ENCODE data around the gene IMPA2. TPM values are rescaled to one million over a fixed set of nuclear protein-coding genes. Genes with fewer than 3 reads are reported as not detected.

The IMPA2 gene
- polyA plus RNA-seq, 1 donor (not counting 4 experiments of a cell fraction or from before 2014, with no cell fraction given), result 17.6 TPM

DNA sequence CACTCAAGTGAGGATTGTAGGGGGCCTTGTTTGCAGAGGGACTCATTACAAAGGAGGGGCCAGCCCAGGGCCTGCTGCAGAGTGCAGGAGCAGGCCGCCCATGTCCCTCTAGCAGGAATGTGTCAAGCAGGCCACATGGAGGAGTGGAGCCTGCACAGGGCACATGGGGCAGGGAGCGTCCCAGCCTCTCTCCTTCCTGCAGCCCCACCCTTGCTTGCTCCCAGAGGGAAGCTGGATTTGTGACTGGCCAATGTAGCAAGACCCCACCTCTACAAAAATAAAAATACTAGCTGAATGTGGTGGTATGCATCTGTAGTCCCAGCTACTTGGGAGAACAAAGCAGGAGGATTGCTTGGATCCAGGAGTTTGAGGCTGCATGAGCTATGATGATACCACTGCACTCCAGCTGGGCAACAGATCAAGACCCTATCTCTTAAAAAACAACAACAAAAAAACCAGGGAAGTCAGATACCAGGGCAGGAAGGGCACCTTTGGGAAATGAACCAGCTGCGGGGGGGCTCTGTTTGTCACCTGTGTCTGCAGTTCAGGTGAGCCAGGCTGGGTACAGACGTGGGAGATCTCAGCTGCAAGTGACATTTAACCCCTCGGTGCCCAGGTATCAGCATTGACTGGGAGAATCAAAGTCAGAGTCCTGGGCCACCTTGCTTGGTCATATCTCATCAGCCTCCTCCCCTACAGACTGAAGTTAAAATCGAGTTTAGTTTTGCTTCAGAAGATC is 27.7 kb downstream of the IMPA2 start:
- peaks cover 5% of the 10 kb centered on the region for H4K20me1 ChIP-seq (ENCODE audit: control insufficient read depth, extremely low read depth, insufficient read depth, low read length)
- TF ChIP-seq CTCF (optimal IDR thresholded peaks at IDR 0.05 in 1 of 3, IDR thresholded peaks at IDR 0.05 in 1 of 3, conservative IDR thresholded peaks at IDR 0.05 in 1 of 3; ENCODE audit: extremely low read depth in 1 of 3, insufficient read depth in 2 of 3, low read length in 3 of 3), result no peak
- TF ChIP-seq EZH2 (IDR thresholded peaks at IDR 0.05; ENCODE audit: low read length), result no peak
- no peak for FAIRE-seq
- H3K27ac ChIP-seq (ENCODE audit: control insufficient read depth, insufficient read depth, low read length), result no peak overlapping the region
- H3K4me3 ChIP-seq (ENCODE audit: control insufficient read depth in 2 of 3, extremely low read depth in 1 of 3, insufficient read depth in 2 of 3, low read depth in 1 of 3, low read length in 3 of 3), result no peak overlapping the region
- H3K36me3 ChIP-seq (ENCODE audit: control insufficient read depth in 2 of 2, extremely low read depth in 1 of 2, insufficient read depth in 2 of 2, low read length in 2 of 2), result peaks cover 0 to 6% of the 10 kb centered on the region in 2 experiments
- H3K9me1 ChIP-seq (ENCODE audit: control insufficient read depth, extremely low read depth, insufficient read depth, low read length), result no peaks in the 10 kb centered on the region
- no peaks in the 10 kb centered on the region for H3K79me2 ChIP-seq (ENCODE audit: control insufficient read depth, insufficient read depth, low read length)
- DNase-seq (ENCODE audit: low read depth, low spot score), result no peak
- peaks cover 20% of the 10 kb centered on the region for H3K4me1 ChIP-seq (ENCODE audit: control insufficient read depth, extremely low read depth, insufficient read depth, low read length)
- dilution Hi-C loops (cut with MboI; ENCODE audit: extremely low pct_ligation_motif_present, low sequenced_read_pairs), result no loop called here
- no peak overlapping the region for H2AFZ ChIP-seq (ENCODE audit: control insufficient read depth, low read length)
- no peak overlapping the region for H3K4me2 ChIP-seq (ENCODE audit: control insufficient read depth, extremely low read depth, insufficient read depth, low read depth, low read length)
- H3K9ac ChIP-seq (ENCODE audit: control insufficient read depth, extremely low read depth, insufficient read depth, low read length), result no peak overlapping the region
- no peaks in the 10 kb centered on the region for H3K9me3 ChIP-seq (ENCODE audit: control insufficient read depth, low read depth, low read length)
- no peaks in the 10 kb centered on the region for H3K27me3 ChIP-seq (ENCODE audit: control insufficient read depth, extremely low read depth, insufficient read depth, low read length)

- no peak overlapping the region for H3K9ac ChIP-seq (ENCODE audit: control insufficient read depth, extremely low read depth, insufficient read depth, low read length)
Measured at GRCh38 chr18:12009581-12010140, 28.4 kb downstream of the IMPA2 start.

More at GRCh38 chr18:12009581-12010140, 28.4 kb downstream of the IMPA2 start:
- no peak overlapping the region for H3K27ac ChIP-seq (ENCODE audit: control insufficient read depth, insufficient read depth, low read length)
- no peaks in the 10 kb centered on the region for H3K27me3 ChIP-seq (ENCODE audit: control insufficient read depth, extremely low read depth, insufficient read depth, low read length)
- peaks cover 23% of the 10 kb centered on the region for H3K4me1 ChIP-seq (ENCODE audit: control insufficient read depth, extremely low read depth, insufficient read depth, low read length)
- no peak overlapping the region for H2AFZ ChIP-seq (ENCODE audit: control insufficient read depth, low read length)
- DNase-seq (ENCODE audit: low read depth, low spot score) (no peak), FAIRE-seq (no peak)
- dilution Hi-C loops (cut with MboI; ENCODE audit: extremely low pct_ligation_motif_present, low sequenced_read_pairs), result no loop called here
- peaks cover 3% of the 10 kb centered on the region for H4K20me1 ChIP-seq (ENCODE audit: control insufficient read depth, extremely low read depth, insufficient read depth, low read length)
- peaks cover 0 to 6% of the 10 kb centered on the region in 2 experiments for H3K36me3 ChIP-seq (ENCODE audit: control insufficient read depth in 2 of 2, extremely low read depth in 1 of 2, insufficient read depth in 2 of 2, low read length in 2 of 2)
- H3K4me3 ChIP-seq (ENCODE audit: control insufficient read depth in 2 of 3, extremely low read depth in 1 of 3, insufficient read depth in 2 of 3, low read depth in 1 of 3, low read length in 3 of 3), result no peak overlapping the region
- TF ChIP-seq EZH2 (IDR thresholded peaks at IDR 0.05; ENCODE audit: low read length) (no peak), CTCF (optimal IDR thresholded peaks at IDR 0.05 in 1 of 3, IDR thresholded peaks at IDR 0.05 in 1 of 3, conservative IDR thresholded peaks at IDR 0.05 in 1 of 3; ENCODE audit: extremely low read depth in 1 of 3, insufficient read depth in 2 of 3, low read length in 3 of 3) (no peak)
- H3K9me1 ChIP-seq (ENCODE audit: control insufficient read depth, extremely low read depth, insufficient read depth, low read length), result no peaks in the 10 kb centered on the region
- no peak overlapping the region for H3K4me2 ChIP-seq (ENCODE audit: control insufficient read depth, extremely low read depth, insufficient read depth, low read depth, low read length)
- H3K9me3 ChIP-seq (ENCODE audit: control insufficient read depth, low read depth, low read length), result no peaks in the 10 kb centered on the region
- no peaks in the 10 kb centered on the region for H3K79me2 ChIP-seq (ENCODE audit: control insufficient read depth, insufficient read depth, low read length)

All from keratinocyte (primary cell).